Measurements from ENCODE around the gene DHCR7.
A peak's percentile ranks its signal among the peaks of the same experiment; 100 is the strongest.

The DHCR7 gene

GRCh38 chr11:71421392-71421950 is 26.7 kb downstream of the DHCR7 start:
- DNase-seq (ENCODE audit: low read depth, low spot score): no peak
- no peak overlapping the region for H3K4me3 ChIP-seq (ENCODE audit: low read depth, low read length)
- no peak for TF ChIP-seq CTCF (IDR thresholded peaks at IDR 0.05; ENCODE audit: low read depth, low read length)
- in situ Hi-C loops (cut with HindIII; ENCODE audit: low sequenced_read_pairs): no loop called here

- peak; percentile 41 for DNase-seq (ENCODE audit: low read depth, low spot score)
- TF ChIP-seq CTCF (IDR thresholded peaks at IDR 0.05; ENCODE audit: low read depth, low read length): peak; percentile 75
- in situ Hi-C loops (cut with HindIII; ENCODE audit: low sequenced_read_pairs): no loop called here
- H3K4me3 ChIP-seq (ENCODE audit: low read depth, low read length): no peak overlapping the region
Measured at GRCh38 chr11:71420455-71421241, 27.5 kb downstream of the DHCR7 start.

GRCh38 chr11:71418643-71419042 is 29.6 kb downstream of the DHCR7 start:
- DNase-seq (ENCODE audit: low read depth, low spot score): no peak
- in situ Hi-C loops (cut with HindIII; ENCODE audit: low sequenced_read_pairs): no loop called here

GRCh38 chr11:71414645-71415044 is 33.5 kb downstream of the DHCR7 start:
- TF ChIP-seq CTCF (IDR thresholded peaks at IDR 0.05; ENCODE audit: low read depth, low read length): no peak
- H3K4me3 ChIP-seq (ENCODE audit: low read depth, low read length): no peak overlapping the region
- in situ Hi-C loops (cut with HindIII; ENCODE audit: low sequenced_read_pairs): no loop called here
- DNase-seq (ENCODE audit: low read depth, low spot score): no peak

More at GRCh38 chr11:71418643-71419042, 29.6 kb downstream of the DHCR7 start:
- TF ChIP-seq CTCF (IDR thresholded peaks at IDR 0.05; ENCODE audit: low read depth, low read length): no peak
- H3K4me3 ChIP-seq (ENCODE audit: low read depth, low read length): no peak overlapping the region

GRCh38 chr11:71410363-71410966 is 37.7 kb downstream of the DHCR7 start:
- H3K4me3 ChIP-seq (ENCODE audit: low read depth, low read length): no peak overlapping the region
- in situ Hi-C loops (cut with HindIII; ENCODE audit: low sequenced_read_pairs): no loop called here
- TF ChIP-seq CTCF (IDR thresholded peaks at IDR 0.05; ENCODE audit: low read depth, low read length): no peak
- DNase-seq (ENCODE audit: low read depth, low spot score): no peak

GRCh38 chr11:71408826-71409225 is 39.4 kb downstream of the DHCR7 start:
- in situ Hi-C loops (cut with HindIII; ENCODE audit: low sequenced_read_pairs): no loop called here
- H3K4me3 ChIP-seq (ENCODE audit: low read depth, low read length): no peak overlapping the region
- no peak for TF ChIP-seq CTCF (IDR thresholded peaks at IDR 0.05; ENCODE audit: low read depth, low read length)
- no peak for DNase-seq (ENCODE audit: low read depth, low spot score)

Data from astrocyte of the spinal cord (primary cell).